ENCODE results near the gene UNC13D.

GRCh38 chr17:75825748-75826370 is 18.3 kb downstream of the UNC13D start:
- no peak for TF ChIP-seq ZBTB17 (tag by site-specific recombination; IDR thresholded peaks at IDR 0.05)
- no peak for TF ChIP-seq CTCF (tag by site-specific recombination; IDR thresholded peaks at IDR 0.05)
- TF ChIP-seq GLIS1 (tag by site-specific recombination; IDR thresholded peaks at IDR 0.05): no peak
- TF ChIP-seq ZBTB21 (tag by site-specific recombination; IDR thresholded peaks at IDR 0.05): no peak
- no peak for TF ChIP-seq PRDM2 (tag by site-specific recombination; IDR thresholded peaks at IDR 0.05; ENCODE audit: borderline replicate concordance)
- TF ChIP-seq ZFP3 (tag by site-specific recombination; IDR thresholded peaks at IDR 0.05; ENCODE audit: low read depth): no peak
- TF ChIP-seq ZNF184 (tag by site-specific recombination; IDR thresholded peaks at IDR 0.05): no peak
- TF ChIP-seq RBAK (tag by site-specific recombination; IDR thresholded peaks at IDR 0.05): no peak
- no peak for TF ChIP-seq ZNF140 (tag by site-specific recombination; IDR thresholded peaks at IDR 0.05)
- no peak for TF ChIP-seq ZNF121 (tag by site-specific recombination; IDR thresholded peaks at IDR 0.05)
- no peak for TF ChIP-seq ZNF416 (tag by site-specific recombination; IDR thresholded peaks at IDR 0.05)
- no peak for TF ChIP-seq PBX3 (CRISPR knock-in tag; IDR thresholded peaks at IDR 0.05)
- TF ChIP-seq ZNF558 (tag by site-specific recombination; IDR thresholded peaks at IDR 0.05): no peak

Measured in HEK293 (cell line).